Measurements from ENCODE around the gene MROH7.
A peak's percentile ranks its signal among the peaks of the same experiment; 100 is the strongest.

MROH7 gene

DNA sequence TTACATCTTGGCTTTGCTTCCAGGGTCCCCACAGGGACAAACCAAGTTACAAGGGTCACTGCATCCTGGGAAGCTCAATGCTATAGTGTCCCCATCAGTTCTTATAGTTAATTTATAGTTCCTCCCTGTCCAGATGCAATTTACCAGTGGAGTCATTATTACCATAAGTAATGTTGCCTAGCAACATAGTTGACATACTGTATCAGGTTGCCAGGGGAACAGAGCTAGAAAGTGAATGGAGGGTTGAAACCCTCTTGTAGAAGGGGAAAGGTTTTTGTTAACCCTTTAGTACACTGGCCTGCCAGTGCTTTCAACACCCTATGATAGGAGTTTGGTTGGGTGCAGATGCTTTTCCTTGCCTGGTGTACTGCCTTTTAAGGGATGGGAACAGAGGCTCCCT is 39.8 kb downstream of the MROH7 start (continued):
- TF ChIP-seq ZNF473 (tag by site-specific recombination; IDR thresholded peaks at IDR 0.05): no peak

DNA sequence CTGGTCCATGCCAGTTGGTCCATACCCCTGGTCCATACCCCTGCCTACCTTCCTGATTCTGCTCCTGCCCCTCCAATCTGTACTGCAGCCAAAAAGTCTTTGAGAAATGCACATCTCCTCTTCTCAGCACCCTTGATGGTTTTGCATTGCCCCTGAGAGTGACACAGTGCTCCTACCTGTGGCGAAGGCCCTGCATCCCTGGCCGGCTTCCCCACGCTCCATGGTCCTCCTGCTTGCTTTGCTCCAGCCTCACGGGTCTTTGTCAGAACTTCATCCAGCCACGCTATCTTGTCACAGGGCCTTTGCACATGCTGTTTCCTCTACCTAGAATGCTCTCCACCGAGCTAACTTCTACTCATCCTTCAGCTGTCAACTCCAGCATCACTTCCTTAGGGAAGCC is 41.9 kb downstream of the MROH7 start:
- CTCF ChIA-PET: interaction anchor here (0.6 kb wide), 1 partner anchor 109 kb away, joined by 4 read pairs; no protein-coding TSS in a partner anchor
- no peaks in the 10 kb centered on the region for H3K9me3 ChIP-seq (ENCODE audit: control insufficient read depth, insufficient read depth, low read depth, low read length)
- H3K27ac ChIP-seq (ENCODE audit: extremely low read depth, low read depth, low read length): no peak overlapping the region
- TF ChIP-seq, protein P1, sequence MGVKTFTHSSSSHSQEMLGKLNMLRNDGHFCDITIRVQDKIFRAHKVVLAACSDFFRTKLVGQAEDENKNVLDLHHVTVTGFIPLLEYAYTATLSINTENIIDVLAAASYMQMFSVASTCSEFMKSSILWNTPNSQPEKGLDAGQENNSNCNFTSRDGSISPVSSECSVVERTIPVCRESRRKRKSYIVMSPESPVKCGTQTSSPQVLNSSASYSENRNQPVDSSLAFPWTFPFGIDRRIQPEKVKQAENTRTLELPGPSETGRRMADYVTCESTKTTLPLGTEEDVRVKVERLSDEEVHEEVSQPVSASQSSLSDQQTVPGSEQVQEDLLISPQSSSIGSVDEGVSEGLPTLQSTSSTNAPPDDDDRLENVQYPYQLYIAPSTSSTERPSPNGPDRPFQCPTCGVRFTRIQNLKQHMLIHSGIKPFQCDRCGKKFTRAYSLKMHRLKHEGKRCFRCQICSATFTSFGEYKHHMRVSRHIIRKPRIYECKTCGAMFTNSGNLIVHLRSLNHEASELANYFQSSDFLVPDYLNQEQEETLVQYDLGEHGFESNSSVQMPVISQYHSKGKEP (tag by site-specific recombination; IDR thresholded peaks at IDR 0.05): no peak
- TF ChIP-seq ZNF623 (tag by site-specific recombination; IDR thresholded peaks at IDR 0.05): peak; percentile 83
- POLR2A ChIA-PET: no interaction called here
- H3K36me3 ChIP-seq (ENCODE audit: control insufficient read depth in 2 of 2, insufficient read depth in 1 of 2, low read length in 2 of 2): no peaks in the 10 kb centered on the region
- H3K4me1 ChIP-seq (ENCODE audit: control insufficient read depth, insufficient read depth, low read length): no peaks in the 10 kb centered on the region
- no peak overlapping the region for H3K4me3 ChIP-seq (ENCODE audit: low read depth, low read length)

DNA sequence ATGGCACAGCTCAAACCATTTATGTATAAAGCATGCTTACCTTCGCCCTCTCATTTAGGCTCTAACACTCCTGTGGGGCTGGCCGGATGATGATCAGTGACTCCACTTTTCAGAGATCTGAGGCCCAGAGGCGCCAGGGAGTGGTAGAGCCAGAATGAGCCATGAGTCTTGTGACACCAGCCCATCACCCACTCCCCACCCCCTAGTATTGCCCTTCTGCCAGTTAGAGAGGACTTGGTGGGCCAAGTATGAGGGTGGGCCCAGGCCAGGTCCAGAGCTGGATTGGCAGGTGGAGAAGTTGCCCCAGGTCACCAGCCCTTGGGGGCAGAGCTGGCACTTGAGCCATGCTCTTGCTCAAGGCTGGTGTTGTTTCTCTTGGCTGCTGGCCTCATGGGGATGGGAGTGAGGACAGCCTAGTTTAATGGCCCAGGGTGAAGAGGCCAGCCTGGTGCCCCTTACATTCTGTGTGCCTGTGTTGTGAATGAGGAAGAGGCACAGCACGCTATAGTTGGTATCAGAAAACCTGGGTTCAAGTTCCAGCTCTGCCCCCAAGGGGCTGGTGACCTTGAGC is 43.8 kb downstream of the MROH7 start:
- Histone ChIP-seq H3K27ac (ENCODE audit: extremely low read depth, low read depth, low read length) (no peak overlapping the region), H3K4me1 (ENCODE audit: control insufficient read depth, insufficient read depth, low read length) (no peaks in the 10 kb centered on the region), H3K9me3 (ENCODE audit: control insufficient read depth, insufficient read depth, low read depth, low read length) (no peaks in the 10 kb centered on the region), H3K36me3 (ENCODE audit: control insufficient read depth in 2 of 2, insufficient read depth in 1 of 2, low read length in 2 of 2) (no peaks in the 10 kb centered on the region), H3K4me3 (ENCODE audit: low read depth, low read length) (no peak overlapping the region)
- TF ChIP-seq ZNF596 (tag by site-specific recombination; IDR thresholded peaks at IDR 0.05) (no peak), ZNF610 (tag by site-specific recombination; IDR thresholded peaks at IDR 0.05; ENCODE audit: borderline replicate concordance) (no peak), ZNF341 (tag by site-specific recombination; IDR thresholded peaks at IDR 0.05; ENCODE audit: low read depth) (no peak), BCL11A (tag by site-specific recombination; IDR thresholded peaks at IDR 0.05; ENCODE audit: low read depth) (no peak), ZEB2 (tag by site-specific recombination; IDR thresholded peaks at IDR 0.05) (no peak), INSM2 (tag by site-specific recombination; IDR thresholded peaks at IDR 0.05) (no peak), ZSCAN30 (tag by site-specific recombination; IDR thresholded peaks at IDR 0.05) (no peak), ZIC2 (tag by site-specific recombination; IDR thresholded peaks at IDR 0.05) (no peak), GLIS1 (tag by site-specific recombination; IDR thresholded peaks at IDR 0.05) (no peak), ZNF157 (tag by site-specific recombination; IDR thresholded peaks at IDR 0.05) (no peak), ZBTB17 (tag by site-specific recombination; IDR thresholded peaks at IDR 0.05) (no peak)
- TF ChIP-seq, protein P2, sequence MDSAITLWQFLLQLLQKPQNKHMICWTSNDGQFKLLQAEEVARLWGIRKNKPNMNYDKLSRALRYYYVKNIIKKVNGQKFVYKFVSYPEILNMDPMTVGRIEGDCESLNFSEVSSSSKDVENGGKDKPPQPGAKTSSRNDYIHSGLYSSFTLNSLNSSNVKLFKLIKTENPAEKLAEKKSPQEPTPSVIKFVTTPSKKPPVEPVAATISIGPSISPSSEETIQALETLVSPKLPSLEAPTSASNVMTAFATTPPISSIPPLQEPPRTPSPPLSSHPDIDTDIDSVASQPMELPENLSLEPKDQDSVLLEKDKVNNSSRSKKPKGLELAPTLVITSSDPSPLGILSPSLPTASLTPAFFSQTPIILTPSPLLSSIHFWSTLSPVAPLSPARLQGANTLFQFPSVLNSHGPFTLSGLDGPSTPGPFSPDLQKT (IDR thresholded peaks at IDR 0.05; ENCODE audit: borderline replicate concordance, low read depth, low read length): no peak
- TF ChIP-seq, protein P1 (tag by site-specific recombination; IDR thresholded peaks at IDR 0.05): no peak
- TF ChIP-seq, protein P3, sequence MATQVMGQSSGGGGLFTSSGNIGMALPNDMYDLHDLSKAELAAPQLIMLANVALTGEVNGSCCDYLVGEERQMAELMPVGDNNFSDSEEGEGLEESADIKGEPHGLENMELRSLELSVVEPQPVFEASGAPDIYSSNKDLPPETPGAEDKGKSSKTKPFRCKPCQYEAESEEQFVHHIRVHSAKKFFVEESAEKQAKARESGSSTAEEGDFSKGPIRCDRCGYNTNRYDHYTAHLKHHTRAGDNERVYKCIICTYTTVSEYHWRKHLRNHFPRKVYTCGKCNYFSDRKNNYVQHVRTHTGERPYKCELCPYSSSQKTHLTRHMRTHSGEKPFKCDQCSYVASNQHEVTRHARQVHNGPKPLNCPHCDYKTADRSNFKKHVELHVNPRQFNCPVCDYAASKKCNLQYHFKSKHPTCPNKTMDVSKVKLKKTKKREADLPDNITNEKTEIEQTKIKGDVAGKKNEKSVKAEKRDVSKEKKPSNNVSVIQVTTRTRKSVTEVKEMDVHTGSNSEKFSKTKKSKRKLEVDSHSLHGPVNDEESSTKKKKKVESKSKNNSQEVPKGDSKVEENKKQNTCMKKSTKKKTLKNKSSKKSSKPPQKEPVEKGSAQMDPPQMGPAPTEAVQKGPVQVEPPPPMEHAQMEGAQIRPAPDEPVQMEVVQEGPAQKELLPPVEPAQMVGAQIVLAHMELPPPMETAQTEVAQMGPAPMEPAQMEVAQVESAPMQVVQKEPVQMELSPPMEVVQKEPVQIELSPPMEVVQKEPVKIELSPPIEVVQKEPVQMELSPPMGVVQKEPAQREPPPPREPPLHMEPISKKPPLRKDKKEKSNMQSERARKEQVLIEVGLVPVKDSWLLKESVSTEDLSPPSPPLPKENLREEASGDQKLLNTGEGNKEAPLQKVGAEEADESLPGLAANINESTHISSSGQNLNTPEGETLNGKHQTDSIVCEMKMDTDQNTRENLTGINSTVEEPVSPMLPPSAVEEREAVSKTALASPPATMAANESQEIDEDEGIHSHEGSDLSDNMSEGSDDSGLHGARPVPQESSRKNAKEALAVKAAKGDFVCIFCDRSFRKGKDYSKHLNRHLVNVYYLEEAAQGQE (tag by site-specific recombination; IDR thresholded peaks at IDR 0.05): no peak
- POLR2A ChIA-PET: no interaction called here
- CTCF ChIA-PET: no interaction called here
